Aorta (tissue), 5 donors: ENCODE measurements around the gene WDFY4. TPM values are rescaled to one million over a fixed set of nuclear protein-coding genes. Genes with fewer than 3 reads are reported as not detected.

Experiments used
- ATAC-seq: fragments of 200-7000 bp; cut with Tn5 transposase; one replicate; pipeline ENCODE4 v1.9.1; 2022; ENCODE audit warnings: moderate library complexity; ENCODE audit not compliant: low FRiP score
- DNase-seq, 2 donors: peaks; one replicate each; pipeline ENCODE4 v3.0.0-alpha.2; 2020
- H3K27ac ChIP-seq, 2 donors: one replicate each; pipeline ENCODE4 v1.5.1; 2013; ENCODE audit warnings: low read length in 2 of 2, mild to moderate bottlenecking in 2 of 2, moderate library complexity in 2 of 2, control low read depth in 1 of 2, inconsistent platforms in 1 of 2, low read depth in 1 of 2
- H3K27me3 ChIP-seq, 2 donors: one replicate each; pipeline ENCODE4 v1.6.1; 2013; ENCODE audit warnings: control low read depth in 1 of 2, low read length in 1 of 2, mild to moderate bottlenecking in 1 of 2, moderate library complexity in 1 of 2; ENCODE audit not compliant: insufficient read depth in 2 of 2, control insufficient read depth in 1 of 2
- H3K36me3 ChIP-seq, 2 donors: one replicate each; pipeline ENCODE4 v1.6.1; 2013; ENCODE audit warnings: control low read depth in 1 of 2, low read length in 1 of 2, mild to moderate bottlenecking in 1 of 2; ENCODE audit not compliant: insufficient read depth in 2 of 2, control insufficient read depth in 1 of 2
- H3K4me1 ChIP-seq, 2 donors: one replicate each; pipeline ENCODE4 v1.6.1; 2013; ENCODE audit warnings: low read length in 2 of 2, control low read depth in 1 of 2, mild to moderate bottlenecking in 1 of 2, moderate library complexity in 1 of 2; ENCODE audit not compliant: insufficient read depth in 2 of 2, control insufficient read depth in 1 of 2
- H3K4me3 ChIP-seq, 2 donors: one replicate each; pipeline ENCODE4 v1.5.1; 2013; ENCODE audit warnings: low read length in 2 of 2, control low read depth in 1 of 2, mild to moderate bottlenecking in 1 of 2
- H3K9me3 ChIP-seq: one replicate; pipeline ENCODE4 v1.6.1; 2013; ENCODE audit warnings: mild to moderate bottlenecking, low read length; ENCODE audit not compliant: control insufficient read depth
- WGBS, 2 donors: extraction: QIAGEN DNeasy Blood & Tissue Kit; methylation state at CpG; one replicate each; pipeline ENCODE4 v1.1.7; 2013; 5-methylcytosine and 5-hydroxymethylcytosine counted together
- intact Hi-C, 2 donors: fragments of 100-400 bp; cut with DNase I; formaldehyde crosslinking; loops; one replicate each; pipeline versions ENCODE4 v1.14.2 to v1.15.0; 2022
- long read RNA-seq, 2 donors: library from polyadenylated mRNA; unstranded; transcript quantifications; one replicate each; pipeline ENCODE4 v2.0.0, GENCODE V29; 2020 to 2021
- polyA plus RNA-seq, 2 donors: library from polyadenylated mRNA; stranded (reverse); fragments of 200-250 nt; gene quantifications; one replicate each; pipeline ENCODE4 v1.2.3, GENCODE V29; 2013
- total RNA-seq, 2 donors: library from RNA; stranded (reverse); fragmentation: NEBNext Ultra II Directional; extraction: Animal tissue kit (Norgen Biotek cat#: 25700); gene quantifications; one replicate each; pipeline ENCODE4 v1.2.1, GENCODE V29; 2021
- donor health status: healthy with polysubstance abuse.
- donor health status: Bipolar disorder and iron deficiency.
- donor health status: DM: no; HTN: no; CAD: no.
- donor health status: DM: no; HTN: no; CAD: no.
- donor health status: DM: yes; HTN: yes; CAD: no.

The WDFY4 gene
- total RNA-seq: 10 to 100 TPM in 1 of 2 donors, 1 to 10 TPM in 1; 7.3 to 15.0 TPM
- 1 to 10 TPM in 1 of 2 donors, under 1 TPM in 1; 0.54 to 1.9 TPM for polyA plus RNA-seq
- long read RNA-seq, donor 1, partial matches to known transcripts: 4 of 12 reads
- long read RNA-seq, donor 1, other reads (novel, unspliced or antisense): 8 of 12 reads
- long read RNA-seq, donor 2, partial matches to known transcripts: 1 of 5 reads
- long read RNA-seq, donor 2, other reads (novel, unspliced or antisense): 4 of 5 reads

GRCh38 chr10:48684792-48685623 is at the start of gene WDFY4:
Gene WDFY4 (plus strand): TSS chr10:48684873. CDS start chr10:48709733, 24,860 bp downstream.
- ATAC-seq: peak; percentile 59
- no peaks in the 10 kb centered on the region for H3K36me3 ChIP-seq
- H3K4me1 ChIP-seq: no peaks in the 10 kb centered on the region
- peak in 1 of 2 donors; percentile 80 for DNase-seq
- H3K4me3 ChIP-seq: no peak within 1 kb of the TSS
- WGBS, 2 donors: 88 to 89% methylated on average over 23 of the region's 23 CpGs
- H3K9me3 ChIP-seq: peaks cover 2% of the 10 kb centered on the region
- H3K27me3 ChIP-seq: no peaks in the 10 kb centered on the region
- no peak within 1 kb of the TSS for H3K27ac ChIP-seq
- intact Hi-C loops: no loop called here

- Histone ChIP-seq H3K4me3 (no peak overlapping the region), H3K9me3 (no peaks in the 10 kb centered on the region), H3K27ac (peak overlapping the region; percentile 43 to 78), H3K36me3 (no peaks in the 10 kb centered on the region), H3K4me1 (peaks cover 3% of the 10 kb centered on the region in 2 donors), H3K27me3 (no peaks in the 10 kb centered on the region)
- WGBS, 2 donors: 58 to 61% methylated on average over 8 of the region's 8 CpGs
- DNase-seq (no peak), ATAC-seq (no peak)
- intact Hi-C loops: loop anchor here in 1 of 2 donors (2.0 kb wide), 1 partner anchor 20 kb away; no protein-coding TSS in a partner anchor
Observed at GRCh38 chr10:48634984-48635557, 49.6 kb upstream of the WDFY4 start.

- DNase-seq (no peak), ATAC-seq (no peak)
- Histone ChIP-seq H3K9me3 (no peaks in the 10 kb centered on the region), H3K27ac (no peak overlapping the region), H3K36me3 (no peaks in the 10 kb centered on the region), H3K4me1 (peaks cover 3% of the 10 kb centered on the region in 2 donors), H3K4me3 (no peak overlapping the region), H3K27me3 (no peaks in the 10 kb centered on the region)
- WGBS, 2 donors: 67 to 75% methylated on average over 3 of the region's 3 CpGs
- intact Hi-C loops: no loop called here
Observed at GRCh38 chr10:48636231-48636630, 48.4 kb upstream of the WDFY4 start.

- ATAC-seq: no peak
- no peaks in the 10 kb centered on the region for H3K9me3 ChIP-seq
- no peak overlapping the region for H3K27ac ChIP-seq
- no peaks in the 10 kb centered on the region for H3K36me3 ChIP-seq
- H3K4me1 ChIP-seq: peaks cover 3% of the 10 kb centered on the region in 2 donors
- DNase-seq: no peak
- no peaks in the 10 kb centered on the region for H3K27me3 ChIP-seq
- no peak overlapping the region for H3K4me3 ChIP-seq
- intact Hi-C loops: no loop called here
- WGBS, 2 donors: 97% methylated on average over 3 of the region's 3 CpGs
Observed at GRCh38 chr10:48636901-48637300, 47.8 kb upstream of the WDFY4 start.

- Histone ChIP-seq H3K27me3 (no peaks in the 10 kb centered on the region), H3K4me1 (peaks cover 3% of the 10 kb centered on the region in 2 donors)
- WGBS, 2 donors: 91 to 96% methylated on average over 4 of the region's 4 CpGs
Observed at GRCh38 chr10:48638158-48638557, 46.5 kb upstream of the WDFY4 start.

GRCh38 chr10:48638739-48639527 is 45.7 kb upstream of the WDFY4 start:
- H3K9me3 ChIP-seq: no peaks in the 10 kb centered on the region
- DNase-seq (no peak), ATAC-seq (no peak)
- no peak overlapping the region for H3K27ac ChIP-seq
- H3K4me1 ChIP-seq: peaks cover 0 to 3% of the 10 kb centered on the region in 2 donors
- 78 to 79% methylated on average over 4 of the region's 4 CpGs for WGBS, 2 donors
- H3K4me3 ChIP-seq: no peak overlapping the region
- intact Hi-C loops: no loop called here
- H3K36me3 ChIP-seq: no peaks in the 10 kb centered on the region
- no peaks in the 10 kb centered on the region for H3K27me3 ChIP-seq

More at GRCh38 chr10:48638158-48638557, 46.5 kb upstream of the WDFY4 start:
- H3K27ac ChIP-seq: no peak overlapping the region
- no peak for DNase-seq
- no peaks in the 10 kb centered on the region for H3K9me3 ChIP-seq
- no peak overlapping the region for H3K4me3 ChIP-seq
- intact Hi-C loops: no loop called here
- H3K36me3 ChIP-seq: no peaks in the 10 kb centered on the region
- no peak for ATAC-seq

- Histone ChIP-seq H3K27me3 (no peaks in the 10 kb centered on the region), H3K4me3 (no peak overlapping the region), H3K36me3 (no peaks in the 10 kb centered on the region), H3K9me3 (no peaks in the 10 kb centered on the region), H3K4me1 (no peaks in the 10 kb centered on the region), H3K27ac (no peak overlapping the region)
- intact Hi-C loops: no loop called here
- 5 to 7% methylated on average over 1 of the region's 1 CpG for WGBS, 2 donors
- ATAC-seq (no peak), DNase-seq (no peak)
Observed at GRCh38 chr10:48639632-48640031, 45.0 kb upstream of the WDFY4 start.

- no peak overlapping the region for H3K27ac ChIP-seq
- no peak for ATAC-seq
- H3K9me3 ChIP-seq: no peaks in the 10 kb centered on the region
- no peaks in the 10 kb centered on the region for H3K4me1 ChIP-seq
- WGBS, 2 donors: 76 to 92% methylated on average over 1 of the region's 1 CpG
- H3K4me3 ChIP-seq: no peak overlapping the region
- intact Hi-C loops: no loop called here
- DNase-seq: no peak
- H3K36me3 ChIP-seq: no peaks in the 10 kb centered on the region
- no peaks in the 10 kb centered on the region for H3K27me3 ChIP-seq
Observed at GRCh38 chr10:48640326-48640725, 44.3 kb upstream of the WDFY4 start.
